Keratinocyte (primary cell): ENCODE data around the gene SMAD9. TPM values are rescaled to one million over a fixed set of nuclear protein-coding genes. Genes with fewer than 3 reads are reported as not detected.

Experiments
- DNase-seq: peaks from one replicate; pipeline ENCODE4 v3.0.0-alpha.2; 2011; ENCODE audit warnings: low read depth, missing footprints, low spot score
- FAIRE-seq: peaks from 2 replicates; lab custom pipeline; 2011; peaks lifted over from hg19 to GRCh38; lab: Jason Lieb, UNC
- H2AFZ ChIP-seq: 2 replicates; pipeline ENCODE4 v1.6.0; 2012; ENCODE audit warnings: low read length, control low read depth, inconsistent platforms; ENCODE audit not compliant: control insufficient read depth
- H3K27ac ChIP-seq: 2 replicates; pipeline ENCODE4 v1.5.1; 2011; ENCODE audit warnings: low read length; ENCODE audit not compliant: control insufficient read depth, insufficient read depth
- H3K27me3 ChIP-seq: 3 replicates; pipeline ENCODE4 v1.6.0; 2011; ENCODE audit warnings: low read length; ENCODE audit not compliant: control insufficient read depth, insufficient read depth; ENCODE audit errors: extremely low read depth
- H3K36me3 ChIP-seq, 2 experiments: 2 replicates in 1 of 2; 3 replicates in 1 of 2; pipeline ENCODE4 v1.5.1; 2011; ENCODE audit warnings: low read length in 2 of 2, mild to moderate bottlenecking in 1 of 2; ENCODE audit not compliant: control insufficient read depth in 2 of 2, insufficient read depth in 2 of 2; ENCODE audit errors: extremely low read depth in 1 of 2
- H3K4me1 ChIP-seq: 3 replicates; pipeline ENCODE4 v1.5.1; 2011; ENCODE audit warnings: low read length; ENCODE audit not compliant: control insufficient read depth, insufficient read depth; ENCODE audit errors: extremely low read depth
- H3K4me2 ChIP-seq: 3 replicates; pipeline ENCODE4 v1.6.0; 2011; ENCODE audit warnings: low read depth, low read length; ENCODE audit not compliant: control insufficient read depth, insufficient read depth; ENCODE audit errors: extremely low read depth
- H3K4me3 ChIP-seq, 3 experiments: fragments of 200-600 bp in 1 of 3; sonication (generic) in 1 of 3; 2 replicates in 2 of 3; 3 replicates in 1 of 3; pipeline ENCODE4 v1.5.1; 2011 to 2016; ENCODE audit warnings: low read length in 3 of 3, mild to moderate bottlenecking in 3 of 3, control low read depth in 2 of 3, inconsistent platforms in 1 of 3, low read depth in 1 of 3, mixed read lengths in 1 of 3, mixed run types in 1 of 3, moderate library complexity in 1 of 3; ENCODE audit not compliant: control insufficient read depth in 2 of 3, insufficient read depth in 2 of 3; ENCODE audit errors: extremely low read depth in 1 of 3
- H3K79me2 ChIP-seq: 2 replicates; pipeline ENCODE4 v1.6.0; 2012; ENCODE audit warnings: low read length; ENCODE audit not compliant: control insufficient read depth, insufficient read depth
- H3K9ac ChIP-seq: 3 replicates; pipeline ENCODE4 v1.6.0; 2011; ENCODE audit warnings: low read length; ENCODE audit not compliant: control insufficient read depth, insufficient read depth; ENCODE audit errors: extremely low read depth
- H3K9me1 ChIP-seq: 3 replicates; pipeline ENCODE4 v1.6.0; 2011; ENCODE audit warnings: low read length; ENCODE audit not compliant: control insufficient read depth, insufficient read depth; ENCODE audit errors: extremely low read depth
- H3K9me3 ChIP-seq: 2 replicates; pipeline ENCODE4 v1.5.1; 2012; ENCODE audit warnings: low read depth, low read length; ENCODE audit not compliant: control insufficient read depth
- H4K20me1 ChIP-seq: 3 replicates; pipeline ENCODE4 v1.6.0; 2011; ENCODE audit warnings: low read length; ENCODE audit not compliant: control insufficient read depth, insufficient read depth; ENCODE audit errors: extremely low read depth
- CTCF ChIP-seq, 3 experiments: IDR thresholded peaks in 1 of 3; conservative IDR thresholded peaks in 1 of 3; optimal IDR thresholded peaks in 1 of 3; 2 replicates in 2 of 3; 3 replicates in 1 of 3; pipeline versions ENCODE3 to v1.5.1; 2011; ENCODE audit warnings: low read length in 3 of 3, mild to moderate bottlenecking in 3 of 3, moderate library complexity in 2 of 3, control low read depth in 1 of 3, inconsistent platforms in 1 of 3; ENCODE audit not compliant: insufficient read depth in 2 of 3; ENCODE audit errors: extremely low read depth in 1 of 3
- EZH2 ChIP-seq: IDR thresholded peaks from one replicate; pipeline ENCODE4 v1.6.1; 2012; ENCODE audit warnings: inconsistent platforms, mild to moderate bottlenecking, low read length, moderate library complexity
- dilution Hi-C: fragments of 300-500 bp; cut with MboI; formaldehyde crosslinking; loops from one replicate; pipeline ENCODE4 v1.7.0; 2020; ENCODE audit warnings: low sequenced_read_pairs; ENCODE audit not compliant: extremely low pct_ligation_motif_present
- polyA plus RNA-seq, 5 experiments: library from polyadenylated mRNA; depleted of rRNA in 3 of 5; stranded (reverse) in 3 of 5; stranded (forward) in 1 of 5; unstranded in 1 of 5; fragments of >200 nt; gene quantifications; 1 replicate in 1 of 5; 2 replicates in 3 of 5; 3 replicates in 1 of 5; pipeline versions ENCODE4 v1.2.1 to v1.2.3, GENCODE V29; 2011 to 2012; ENCODE audit warnings: missing spikeins in 2 of 5, low read depth in 1 of 5, low replicate concordance in 1 of 5

SMAD9 gene
- polyA plus RNA-seq, 1 donor (not counting 4 experiments of a cell fraction or from before 2014, with no cell fraction given), result 0.10 TPM

- Histone ChIP-seq H3K27ac (no peak overlapping the region), H3K4me2 (no peak overlapping the region), H3K27me3 (peaks cover 10% of the 10 kb centered on the region), H4K20me1 (no peaks in the 10 kb centered on the region), H3K9me1 (no peaks in the 10 kb centered on the region), H3K4me3 (no peak overlapping the region), H3K79me2 (peaks cover 2% of the 10 kb centered on the region), H3K9ac (no peak overlapping the region), H3K4me1 (peaks cover 6% of the 10 kb centered on the region), H2AFZ (no peak overlapping the region), H3K36me3 (no peaks in the 10 kb centered on the region), H3K9me3 (no peaks in the 10 kb centered on the region)
- DNase-seq (no peak), FAIRE-seq (no peak)
- dilution Hi-C loops, result no loop called here
- no peak for TF ChIP-seq CTCF (optimal IDR thresholded peaks at IDR 0.05 in 1 of 3, IDR thresholded peaks at IDR 0.05 in 1 of 3, conservative IDR thresholded peaks at IDR 0.05 in 1 of 3; ENCODE audit: extremely low read depth in 1 of 3, insufficient read depth in 2 of 3, low read length in 3 of 3)
- no peak for TF ChIP-seq EZH2
Observed at GRCh38 chr13:36814465-36814864, 105.6 kb downstream of the SMAD9 start.

- Histone ChIP-seq H2AFZ (no peak overlapping the region), H3K4me2 (no peak overlapping the region), H3K36me3 (no peaks in the 10 kb centered on the region), H3K9me3 (no peaks in the 10 kb centered on the region), H3K9me1 (no peaks in the 10 kb centered on the region), H3K9ac (no peak overlapping the region), H3K79me2 (no peaks in the 10 kb centered on the region), H3K27ac (no peak overlapping the region), H4K20me1 (no peaks in the 10 kb centered on the region), H3K4me3 (no peak overlapping the region), H3K27me3 (peaks cover 10% of the 10 kb centered on the region), H3K4me1 (peaks cover 2% of the 10 kb centered on the region)
- TF ChIP-seq EZH2 (no peak), CTCF (optimal IDR thresholded peaks at IDR 0.05 in 1 of 3, IDR thresholded peaks at IDR 0.05 in 1 of 3, conservative IDR thresholded peaks at IDR 0.05 in 1 of 3; ENCODE audit: extremely low read depth in 1 of 3, insufficient read depth in 2 of 3, low read length in 3 of 3) (no peak)
- DNase-seq (no peak), FAIRE-seq (no peak)
- dilution Hi-C loops, result no loop called here
Observed at GRCh38 chr13:36813225-36813624, 106.8 kb downstream of the SMAD9 start.
